ENCODE measurements around the gene RBM27.
"Not testable (repeated sequence)": the region's sequence is repeated elsewhere in the genome, so short reads cannot be mapped to it uniquely, and the experiment has no call there.

RBM27 gene

DNA sequence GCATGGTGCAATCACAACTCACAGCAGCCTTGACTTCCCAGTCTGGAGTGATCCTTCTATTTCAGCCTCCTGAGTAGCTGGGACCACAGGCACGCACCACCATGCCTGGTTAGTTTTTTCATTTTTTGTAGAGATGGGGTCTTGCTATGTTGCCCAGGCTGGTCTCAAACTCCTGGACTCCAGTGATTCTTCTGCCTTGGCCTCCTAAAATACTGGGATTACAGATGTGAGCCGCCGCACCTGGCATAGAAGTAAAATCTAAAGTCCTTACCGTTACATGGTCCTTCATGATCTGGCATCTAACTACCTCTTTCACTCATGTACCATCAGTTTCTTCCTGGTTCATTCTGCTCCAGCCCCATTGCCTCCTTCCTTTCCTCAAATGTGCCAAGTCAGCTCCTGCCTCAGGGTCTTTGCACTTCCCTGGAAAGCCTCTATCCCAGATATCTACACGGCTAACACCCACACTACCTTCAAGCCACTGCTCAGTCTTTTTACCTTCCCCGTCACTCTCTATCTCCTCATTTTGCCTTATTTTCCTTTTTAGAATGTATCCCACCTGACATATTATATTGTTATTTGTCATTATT lies 6.9 kb upstream of the RBM27 start:
- TF ChIP-seq, protein P1, sequence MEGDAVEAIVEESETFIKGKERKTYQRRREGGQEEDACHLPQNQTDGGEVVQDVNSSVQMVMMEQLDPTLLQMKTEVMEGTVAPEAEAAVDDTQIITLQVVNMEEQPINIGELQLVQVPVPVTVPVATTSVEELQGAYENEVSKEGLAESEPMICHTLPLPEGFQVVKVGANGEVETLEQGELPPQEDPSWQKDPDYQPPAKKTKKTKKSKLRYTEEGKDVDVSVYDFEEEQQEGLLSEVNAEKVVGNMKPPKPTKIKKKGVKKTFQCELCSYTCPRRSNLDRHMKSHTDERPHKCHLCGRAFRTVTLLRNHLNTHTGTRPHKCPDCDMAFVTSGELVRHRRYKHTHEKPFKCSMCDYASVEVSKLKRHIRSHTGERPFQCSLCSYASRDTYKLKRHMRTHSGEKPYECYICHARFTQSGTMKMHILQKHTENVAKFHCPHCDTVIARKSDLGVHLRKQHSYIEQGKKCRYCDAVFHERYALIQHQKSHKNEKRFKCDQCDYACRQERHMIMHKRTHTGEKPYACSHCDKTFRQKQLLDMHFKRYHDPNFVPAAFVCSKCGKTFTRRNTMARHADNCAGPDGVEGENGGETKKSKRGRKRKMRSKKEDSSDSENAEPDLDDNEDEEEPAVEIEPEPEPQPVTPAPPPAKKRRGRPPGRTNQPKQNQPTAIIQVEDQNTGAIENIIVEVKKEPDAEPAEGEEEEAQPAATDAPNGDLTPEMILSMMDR (IDR thresholded peaks at IDR 0.05; ENCODE audit: low read depth, low read length), result no peak
- DNase-seq (ENCODE audit: extremely low read depth, low read depth), result no peak

DNA sequence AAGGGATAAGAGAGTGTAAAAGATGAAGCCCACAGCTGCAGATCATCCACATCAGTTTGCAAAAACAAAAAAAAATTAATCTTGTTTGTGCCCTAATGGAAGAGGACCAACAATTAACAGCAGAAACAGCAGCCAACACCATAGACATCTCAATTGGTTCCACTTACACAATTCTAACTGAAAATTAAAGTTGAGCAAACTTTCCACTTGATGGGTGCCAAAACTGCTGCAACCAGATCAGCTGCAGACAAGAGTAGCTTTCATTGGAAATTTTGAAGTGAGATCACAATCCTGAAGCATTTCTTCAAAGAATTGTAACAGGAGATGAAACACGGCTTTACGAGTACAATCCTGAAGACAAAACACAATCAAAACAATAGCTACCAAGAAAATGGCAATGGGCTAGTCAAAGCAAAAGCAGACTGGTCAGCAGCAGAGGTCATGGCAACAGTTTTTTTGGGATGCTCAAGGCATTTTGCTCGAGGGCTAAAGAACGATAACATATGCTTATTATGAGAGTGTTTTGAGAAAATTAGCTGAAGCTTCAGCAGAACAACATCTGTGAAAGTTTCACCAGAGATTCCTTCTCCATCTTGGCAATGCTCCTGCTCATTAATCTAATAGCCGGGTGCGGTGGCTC lies 4.1 kb upstream of the RBM27 start:
- TF ChIP-seq, protein P1 (IDR thresholded peaks at IDR 0.05; ENCODE audit: low read depth, low read length), result no peak
- DNase-seq (ENCODE audit: extremely low read depth, low read depth), result no peak

DNA sequence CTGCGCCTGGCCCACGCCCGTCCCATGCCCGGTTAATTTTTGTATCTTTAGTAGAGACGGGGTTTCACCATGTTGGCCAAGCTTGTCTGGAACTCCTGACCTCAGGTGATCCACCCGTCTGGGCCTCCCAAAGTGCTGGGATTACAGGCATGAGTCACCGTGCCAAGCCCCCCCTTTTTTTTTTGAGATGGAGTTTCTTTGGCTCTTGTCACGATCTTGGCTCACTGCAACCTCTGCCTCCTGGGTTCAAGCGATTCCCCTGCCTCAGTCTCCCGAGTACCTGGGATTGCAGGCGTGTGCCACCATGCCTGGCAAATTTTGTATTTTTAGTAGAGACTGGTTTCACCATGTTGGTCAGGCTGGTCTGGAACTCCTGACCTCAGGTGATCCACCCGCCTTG lies 1.6 kb upstream of the RBM27 start:
- not testable (repeated sequence) for DNase-seq (ENCODE audit: extremely low read depth, low read depth)

DNA sequence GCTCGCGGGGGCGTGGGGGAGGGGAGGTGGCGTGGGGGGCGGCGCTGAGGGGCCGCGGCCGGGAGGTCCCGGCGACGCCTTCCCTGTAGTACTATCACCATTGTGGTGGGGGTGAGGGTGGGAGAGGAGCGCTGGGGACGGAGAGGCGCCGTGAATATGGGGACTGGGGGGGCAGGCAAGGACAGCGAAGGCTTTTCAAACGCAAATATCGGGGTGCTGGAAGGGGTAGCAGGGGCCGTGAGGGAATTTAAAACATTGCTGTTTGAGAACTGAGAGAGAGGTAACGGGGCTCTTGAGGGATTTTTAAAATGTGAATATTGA lies 427 bp downstream of the RBM27 start:
- TF ChIP-seq, protein P1 (IDR thresholded peaks at IDR 0.05; ENCODE audit: low read depth, low read length), result no peak

DNA sequence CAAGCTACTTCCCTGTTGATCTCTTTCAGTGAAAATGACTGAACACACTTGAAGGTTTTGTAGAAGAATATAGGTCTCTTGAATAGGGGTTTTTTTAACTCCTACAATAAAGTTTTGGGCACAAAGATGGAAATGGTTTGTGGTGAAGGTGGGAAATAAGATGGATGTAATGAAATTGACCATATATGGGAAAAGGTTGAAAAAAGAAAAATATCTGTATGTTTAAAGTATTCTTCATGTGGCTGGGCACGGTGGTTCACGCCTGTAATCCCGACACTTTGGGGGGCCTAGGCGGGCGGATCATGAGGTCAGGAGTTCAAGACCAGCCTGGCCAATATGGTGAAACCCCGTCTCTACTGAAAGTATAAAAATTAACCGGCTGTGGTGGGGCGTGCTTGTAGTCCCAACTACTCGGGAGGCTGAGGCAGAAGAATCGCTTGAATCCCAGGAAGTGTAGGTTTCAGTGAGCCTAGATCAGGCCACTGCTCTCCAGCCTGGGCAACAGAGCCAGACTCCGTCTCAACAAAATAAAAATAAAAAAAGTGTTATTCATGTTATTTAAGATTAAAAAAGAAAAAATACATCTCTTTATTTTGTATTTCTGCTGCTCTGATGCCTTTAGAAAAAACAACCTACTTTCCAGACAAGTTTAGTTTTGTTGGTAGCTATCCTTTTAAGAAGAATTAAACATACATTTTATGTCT lies 2.2 kb downstream of the RBM27 start:
- TF ChIP-seq, protein P1 (IDR thresholded peaks at IDR 0.05; ENCODE audit: low read depth, low read length), result no peak
- DNase-seq (ENCODE audit: extremely low read depth, low read depth), result no peak

More for the DNA sequence above, 427 bp downstream of the RBM27 start:
- DNase-seq (ENCODE audit: extremely low read depth, low read depth), result no peak

DNA sequence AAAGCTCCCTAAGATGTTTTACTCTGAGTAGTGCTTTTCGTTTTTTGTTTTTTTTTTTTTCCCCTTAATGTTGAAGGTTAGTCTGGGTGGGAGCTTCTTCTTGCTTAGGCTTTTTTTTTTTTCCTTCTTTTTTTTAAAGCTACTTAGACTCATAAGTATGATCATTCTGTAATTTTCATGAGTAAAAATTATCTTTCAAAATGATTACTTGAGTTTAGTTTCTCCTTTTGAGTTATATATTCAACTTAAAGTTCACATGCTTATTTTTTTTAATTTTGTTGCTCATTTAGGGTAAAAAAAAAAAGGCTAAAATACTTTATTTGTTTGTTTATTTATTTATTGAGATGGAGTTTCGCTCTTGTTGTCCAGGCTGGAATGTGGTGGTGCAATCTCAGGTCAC lies 2.9 kb downstream of the RBM27 start:
- TF ChIP-seq, protein P1 (IDR thresholded peaks at IDR 0.05; ENCODE audit: low read depth, low read length), result no peak
- no peak for DNase-seq (ENCODE audit: extremely low read depth, low read depth)

DNA sequence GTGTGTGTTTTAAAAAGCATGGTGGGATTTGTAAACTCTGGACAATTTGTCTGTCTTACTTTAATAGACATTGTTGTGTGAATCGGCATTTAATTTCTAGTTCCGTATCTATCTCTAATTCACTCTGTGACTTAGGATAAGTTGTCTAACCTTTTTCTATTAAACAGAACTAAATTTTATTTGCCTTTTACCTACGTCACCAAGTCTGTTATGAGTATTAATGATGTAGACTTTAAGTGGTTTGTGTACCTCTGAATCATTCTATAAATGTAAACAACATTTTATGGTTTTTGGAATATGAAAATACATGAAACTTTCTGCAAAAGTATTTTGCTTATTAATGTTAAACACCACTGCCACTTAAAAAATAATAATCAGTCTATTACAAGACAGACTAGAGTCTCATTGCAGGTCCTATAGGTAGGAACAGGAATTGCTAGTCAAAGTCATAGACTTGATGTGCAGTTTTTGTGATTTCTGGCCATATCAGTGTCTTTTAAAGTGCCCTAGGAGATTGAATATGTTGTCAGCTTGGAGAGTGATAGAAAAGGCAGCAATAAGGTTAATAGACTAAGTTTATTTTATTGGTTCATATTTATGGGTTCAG lies 5.6 kb downstream of the RBM27 start:
- DNase-seq (ENCODE audit: extremely low read depth, low read depth), result no peak
- TF ChIP-seq, protein P1 (IDR thresholded peaks at IDR 0.05; ENCODE audit: low read depth, low read length), result no peak

All from AG09319 (cell line).